IMR-90 (cell line): ENCODE results near the gene SLC13A5. TPM values are rescaled to one million over a fixed set of nuclear protein-coding genes. Genes with fewer than 3 reads are reported as not detected.
A peak's percentile ranks its signal among the peaks of the same experiment; 100 is the strongest.

Experiments used
- ATAC-seq: fragments of 200-7000 bp; cut with Tn5 transposase; 2 replicates; pipeline ENCODE4 v1.9.1; 2020; ENCODE audit warnings: low read depth, mild to moderate bottlenecking, moderate library complexity
- BruUV-seq: library from RNA; stranded (reverse); fragments of 400-500 nt; replicated peaks from 2 replicates; lab custom pipeline; 2021; lab: Mats Ljungman, UMichigan
- CTCF ChIA-PET: fragments of 300-600 bp; formaldehyde crosslinking; extraction: SDS; loops from one replicate; lab custom pipeline; 2021; ENCODE audit warnings: antibody characterized with exemption; lab: Yijun Ruan, JAX
- POLR2A ChIA-PET: fragments of 300-600 bp; sonication (Branson Sonifier 250); formaldehyde crosslinking; loops from one replicate; lab custom pipeline; 2022; ENCODE audit warnings: antibody characterized with exemption; ENCODE audit not compliant: unreplicated experiment; lab: Charles Lee
- DNase-seq: peaks from one replicate; pipeline ENCODE4 v3.0.0; 2013
- H2AFZ ChIP-seq: replicated peaks from 2 replicates; pipeline ENCODE3; 2013; ENCODE audit warnings: low read length, mild to moderate bottlenecking; ENCODE audit not compliant: poor library complexity
- H2AK5ac ChIP-seq: 2 replicates; pipeline ENCODE4 v1.6.1; 2013; ENCODE audit warnings: low read depth, low read length, inconsistent platforms
- H2AK9ac ChIP-seq: replicated peaks from 2 replicates; pipeline ENCODE3; 2013; ENCODE audit warnings: mild to moderate bottlenecking, low read depth, low read length, moderate library complexity; ENCODE audit not compliant: poor library complexity
- H2BK120ac ChIP-seq: 2 replicates; pipeline ENCODE4 v1.6.1; 2013; ENCODE audit warnings: low read depth, low read length, inconsistent platforms
- H2BK15ac ChIP-seq: 3 replicates; pipeline ENCODE4 v1.6.1; 2013; ENCODE audit warnings: low read depth, low read length, inconsistent platforms
- H2BK20ac ChIP-seq: 2 replicates; pipeline ENCODE4 v1.6.1; 2013; ENCODE audit warnings: low read depth, mild to moderate bottlenecking, inconsistent platforms, low read length, moderate library complexity
- H2BK5ac ChIP-seq: 2 replicates; pipeline ENCODE4 v1.6.1; 2013; ENCODE audit warnings: mild to moderate bottlenecking, low read depth, low read length, inconsistent platforms; ENCODE audit not compliant: poor library complexity, severe bottlenecking
- H3K14ac ChIP-seq: replicated peaks from 2 replicates; pipeline ENCODE4 v1.6.1; 2013; ENCODE audit warnings: low read depth, low read length, inconsistent platforms
- H3K18ac ChIP-seq: 2 replicates; pipeline ENCODE4 v1.6.1; 2013; ENCODE audit warnings: low read depth, low read length, control low read depth
- H3K23ac ChIP-seq: 2 replicates; pipeline ENCODE4 v1.6.1; 2013; ENCODE audit warnings: low read depth, low read length, inconsistent platforms
- H3K27ac ChIP-seq: 2 replicates; pipeline ENCODE4 v1.5.1; 2013; ENCODE audit warnings: mild to moderate bottlenecking, control low read depth, low read length; ENCODE audit not compliant: insufficient read depth
- H3K27me3 ChIP-seq: 2 replicates; pipeline ENCODE4 v1.6.1; 2013; ENCODE audit warnings: low read length; ENCODE audit not compliant: control insufficient read depth, insufficient read depth
- H3K36me3 ChIP-seq: 2 replicates; pipeline ENCODE4 v1.6.1; 2013; ENCODE audit warnings: low read length, mixed read lengths; ENCODE audit not compliant: control insufficient read depth, insufficient read depth
- H3K4ac ChIP-seq: 2 replicates; pipeline ENCODE4 v1.6.1; 2013; ENCODE audit warnings: low read depth, low read length, inconsistent platforms
- H3K4me1 ChIP-seq: 2 replicates; pipeline ENCODE4 v1.6.1; 2013; ENCODE audit warnings: low read length, mixed read lengths; ENCODE audit not compliant: control insufficient read depth, insufficient read depth
- H3K4me2 ChIP-seq: 2 replicates; pipeline ENCODE4 v1.6.1; 2013; ENCODE audit warnings: low read depth, mild to moderate bottlenecking, control low read depth, low read length, moderate library complexity
- H3K4me3 ChIP-seq: 2 replicates; pipeline ENCODE4 v1.5.1; 2013; ENCODE audit warnings: low read depth, mild to moderate bottlenecking, control low read depth, low read length, moderate library complexity; ENCODE audit not compliant: insufficient read depth
- H3K56ac ChIP-seq: 2 replicates; pipeline ENCODE4 v1.6.1; 2013; ENCODE audit warnings: low read length, inconsistent platforms; ENCODE audit not compliant: insufficient read depth; ENCODE audit errors: extremely low read depth
- H3K79me1 ChIP-seq, 2 experiments: 2 replicates each; pipeline ENCODE4 v1.6.1; 2013; ENCODE audit warnings: low read length in 2 of 2, inconsistent platforms in 1 of 2, low read depth in 1 of 2
- H3K9ac ChIP-seq: 2 replicates; pipeline ENCODE4 v1.6.1; 2013; ENCODE audit warnings: low read depth, low read length, control low read depth
- H3K9me1 ChIP-seq: 2 replicates; pipeline ENCODE4 v1.6.1; 2013; ENCODE audit warnings: low read length, inconsistent platforms; ENCODE audit not compliant: insufficient read depth
- H3K9me3 ChIP-seq: 2 replicates; pipeline ENCODE4 v1.6.1; 2013; ENCODE audit warnings: low read length; ENCODE audit not compliant: control insufficient read depth, insufficient read depth
- H4K20me1 ChIP-seq: 2 replicates; pipeline ENCODE4 v1.6.1; 2013; ENCODE audit warnings: low read length, inconsistent platforms; ENCODE audit not compliant: insufficient read depth
- H4K5ac ChIP-seq: 2 replicates; pipeline ENCODE4 v1.6.1; 2013; ENCODE audit warnings: mild to moderate bottlenecking, low read depth, low read length, control low read depth
- H4K8ac ChIP-seq, 2 experiments: 2 replicates each; pipeline ENCODE4 v1.6.1; 2013; ENCODE audit warnings: low read depth in 2 of 2, low read length in 2 of 2, control low read depth in 1 of 2, inconsistent platforms in 1 of 2
- H4K91ac ChIP-seq: 2 replicates; pipeline ENCODE4 v1.6.1; 2013; ENCODE audit warnings: low read depth, low read length, inconsistent platforms; ENCODE audit not compliant: insufficient read depth
- CEBPB ChIP-seq: IDR thresholded peaks from 2 replicates; pipeline ENCODE4 v1.6.1; 2012; ENCODE audit warnings: low read depth, low read length, improper control_type of control experiment
- MAZ ChIP-seq: IDR thresholded peaks from 2 replicates; pipeline ENCODE4 v1.6.1; 2012; ENCODE audit warnings: low read depth, mild to moderate bottlenecking, low read length, improper control_type of control experiment, moderate library complexity, borderline replicate concordance
- MXI1 ChIP-seq: IDR thresholded peaks from 2 replicates; pipeline ENCODE4 v1.6.1; 2012; ENCODE audit warnings: low read depth, mild to moderate bottlenecking, low read length, moderate library complexity, borderline replicate concordance
- POLR2A ChIP-seq: IDR thresholded peaks from 2 replicates; pipeline ENCODE4 v1.6.1; 2012; ENCODE audit warnings: mild to moderate bottlenecking, low read depth, low read length
- WGBS, 2 experiments: methylation state at CpG; one replicate each; pipeline versions ENCODE4 v1.1.5 to v1.1.7; 2013; ENCODE audit warnings: missing lambda C conversion rate in 2 of 2; ENCODE audit not compliant: insufficient read length in 1 of 2; ENCODE audit errors: extremely low coverage in 2 of 2; 5-methylcytosine and 5-hydroxymethylcytosine counted together
- dilution Hi-C: fragments of 300-500 bp; cut with HindIII; formaldehyde crosslinking; loops from one replicate; pipeline ENCODE4 v1.14.3; 2018; ENCODE audit warnings: low sequenced_read_pairs; ENCODE audit not compliant: unreplicated experiment
- in situ Hi-C: fragments of 300-500 bp; cut with MboI; formaldehyde crosslinking; loops from 3 replicates; pipeline ENCODE4 v1.14.3; 2019; ENCODE audit warnings: low sequenced_read_pairs, inconsistent platforms, mixed read lengths
- intact Hi-C: fragments of 100-400 bp; cut with micrococcal nuclease; formaldehyde crosslinking; loops from 2 replicates; pipeline ENCODE4 v1.10.0; 2022
- polyA plus RNA-seq, 3 experiments: library from polyadenylated mRNA; depleted of rRNA; stranded (reverse); fragments of >200 nt; gene quantifications; 2 replicates each; pipeline ENCODE4 v1.2.3, GENCODE V29; 2012; ENCODE audit warnings: low replicate concordance in 1 of 3
- total RNA-seq: library from RNA; depleted of rRNA; stranded (reverse); fragments of >200 nt; gene quantifications from 2 replicates; pipeline ENCODE4 v1.2.3, GENCODE V29; 2012
- TF ChIP-seq, protein P1 (sequence below): fragments of 150-350 bp; IDR thresholded peaks from 2 replicates; pipeline ENCODE4 v1.6.1; 2016; ENCODE audit warnings: low read depth, mild to moderate bottlenecking, low read length, moderate library complexity, borderline replicate concordance

Gene SLC13A5
- total and polyA plus RNA-seq, 2 of the 4 experiments (the other 2 are of a cell fraction) = not detected

DNA sequence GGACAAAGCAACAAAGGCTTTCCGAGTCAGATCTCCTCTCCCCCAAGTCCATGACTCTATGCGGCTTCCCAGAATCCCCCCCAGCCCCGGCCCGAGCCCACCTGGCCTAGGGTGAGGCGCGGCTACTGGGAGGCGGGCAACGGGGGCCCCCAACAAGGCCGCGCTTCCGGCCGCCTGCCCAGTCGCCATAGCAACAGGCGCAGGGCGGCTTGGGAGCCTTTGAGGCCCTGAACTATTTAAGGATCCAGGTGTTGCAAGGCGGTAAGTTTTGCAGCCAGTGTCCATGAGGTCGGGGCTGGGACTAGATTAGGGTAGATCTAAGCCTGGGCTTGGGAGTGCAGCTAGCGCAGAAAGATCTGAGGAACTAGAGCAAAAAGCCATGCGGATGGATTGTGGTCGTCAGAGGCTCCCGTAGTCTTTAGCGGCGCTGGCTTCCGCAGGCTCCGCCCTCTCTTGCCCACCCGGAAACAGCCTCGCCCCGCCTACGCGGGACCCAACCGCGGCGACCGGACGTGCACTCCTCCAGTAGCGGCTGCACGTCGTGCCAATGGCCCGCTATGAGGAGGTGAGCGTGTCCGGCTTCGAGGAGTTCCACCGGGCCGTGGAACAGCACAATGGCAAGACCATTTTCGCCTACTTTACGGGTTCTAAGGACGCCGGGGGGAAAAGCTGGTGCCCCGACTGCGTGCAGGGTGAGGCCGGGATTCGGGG, 72.5 kb downstream of the SLC13A5 start, which contains the start of the genes KIAA0753 and TXNDC17:
Gene KIAA0753, minus strand, starts transcription at position 176 of the 711 bp plus-strand sequence. CDS start 5,608 bp downstream, outside the sequence.
Gene TXNDC17, plus strand, starts transcription at position 525 of the 711 bp plus-strand sequence. Its CDS starts 23 bp downstream, at position 548.
- Histone ChIP-seq H3K18ac (peak within 1 kb of the TSS; percentile 89), H3K4me1 (peaks cover 9% of the 10 kb centered on the region), H2BK15ac (peak within 1 kb of the TSS; percentile 100), H3K27ac (peak within 1 kb of the TSS; percentile 93), H2BK120ac (peak within 1 kb of the TSS; percentile 100), H3K23ac (peak within 1 kb of the TSS; percentile 100), H2AK9ac (peak within 1 kb of the TSS; percentile 95), H3K4me2 (peak within 1 kb of the TSS; percentile 99), H3K14ac (peak within 1 kb of the TSS; percentile 100), H3K9me1 (0 out of 2 replicates have a peak, but pooled peaks cover 5% of the 10 kb centered on the region), H3K79me1 (peaks cover 8 to 73% of the 10 kb centered on the region in 2 experiments), H3K27me3 (no peaks in the 10 kb centered on the region), H2BK5ac (peak within 1 kb of the TSS; percentile 99), H3K56ac (peak within 1 kb of the TSS; percentile 100), H4K5ac (peak within 1 kb of the TSS; percentile 81), H4K91ac (peak within 1 kb of the TSS; percentile 100), H3K4ac (peak within 1 kb of the TSS; percentile 100), H2AFZ (peak within 1 kb of the TSS; percentile 100), H3K9me3 (no peaks in the 10 kb centered on the region), H3K36me3 (peaks cover 4% of the 10 kb centered on the region), H2AK5ac (peak within 1 kb of the TSS; percentile 91), H3K9ac (peak within 1 kb of the TSS; percentile 94), H4K8ac (peak within 1 kb of the TSS; percentile 99 to 100), H3K4me3 (peak within 1 kb of the TSS; percentile 81), H2BK20ac (peak within 1 kb of the TSS; percentile 97), H4K20me1 (peaks cover 2% of the 10 kb centered on the region; the same call in 1 of the 2 replicates)
- TF ChIP-seq POLR2A (peak; percentile 97), MXI1 (peak; percentile 86), CEBPB (no peak), MAZ (peak; percentile 62)
- TF ChIP-seq, protein P1, sequence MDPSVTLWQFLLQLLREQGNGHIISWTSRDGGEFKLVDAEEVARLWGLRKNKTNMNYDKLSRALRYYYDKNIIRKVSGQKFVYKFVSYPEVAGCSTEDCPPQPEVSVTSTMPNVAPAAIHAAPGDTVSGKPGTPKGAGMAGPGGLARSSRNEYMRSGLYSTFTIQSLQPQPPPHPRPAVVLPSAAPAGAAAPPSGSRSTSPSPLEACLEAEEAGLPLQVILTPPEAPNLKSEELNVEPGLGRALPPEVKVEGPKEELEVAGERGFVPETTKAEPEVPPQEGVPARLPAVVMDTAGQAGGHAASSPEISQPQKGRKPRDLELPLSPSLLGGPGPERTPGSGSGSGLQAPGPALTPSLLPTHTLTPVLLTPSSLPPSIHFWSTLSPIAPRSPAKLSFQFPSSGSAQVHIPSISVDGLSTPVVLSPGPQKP = no peak
- peak; percentile 90 for DNase-seq
- peak; percentile 93 for ATAC-seq
- ChIA-PET POLR2A (interaction anchor here (1.0 kb wide), 1 partner anchor 14 kb away, joined by 3 read pairs; no protein-coding TSS in a partner anchor), CTCF (no interaction called here)
- no TSS peak for BruUV-seq
- in situ Hi-C loops (loop anchor here (10.0 kb wide), 1 partner anchor 166 kb away; no protein-coding TSS in a partner anchor), dilution Hi-C loops (no loop called here), intact Hi-C loops (loop anchor here (1.0 to 5.0 kb wide), 2 partner anchors 167 to 198 kb away; partner anchors contain the start of gene PIMREG)
- 0% methylated on average over 8 of the region's 52 CpGs; no CpG with 5 or more reads in 1 of the 2 experiments for WGBS, 2 experiments
